A549 treated with AZD2906 at 1 μM for 4 hours (cell line): Measurements from ENCODE around the gene NDUFB8. TPM values are rescaled to one million over a fixed set of nuclear protein-coding genes. Genes with fewer than 3 reads are reported as not detected.

ENCODE experiments used
- total RNA-seq: library from RNA; stranded (reverse); fragments of 200-300 nt; extraction: Qiagen RNA extraction; gene quantifications from 5 replicates; pipeline ENCODE4 v1.2.3, GENCODE V29; 2022

NDUFB8 gene
- 270 to 296 TPM (median 288 TPM) in 5 replicates for total RNA-seq

GRCh38 chr10:100529475-100530298 lies at the start of gene NDUFB8:
NDUFB8 (minus strand) TSS chr10:100529871; CDS start chr10:100529851, 20 bp downstream.

GRCh38 chr10:100535715-100536353 lies 6.2 kb upstream of the NDUFB8 start, which contains the start of gene HIF1AN:
HIF1AN (plus strand) TSS chr10:100535943; CDS start chr10:100535959, 16 bp downstream.

GRCh38 chr10:100519311-100520051 lies 10.2 kb downstream of the NDUFB8 start, which contains the start of gene SEC31B:
SEC31B (minus strand) TSS chr10:100519861; CDS start chr10:100516952, 2,909 bp downstream.

Other genes starting within 250 kb of the NDUFB8 start
- gene BLOC1S2, start 243.2 kb downstream of the NDUFB8 start, total RNA-seq, result 88.7 to 104 TPM (median 95.5 TPM) in 5 replicates
- 0.06 to 0.33 TPM (median 0.16 TPM) in 4 of 5 replicates, not detected in the other for gene PKD2L1, start 199.6 kb downstream of the NDUFB8 start, total RNA-seq
- gene SCD, start 182.6 kb downstream of the NDUFB8 start, total RNA-seq, result 126 to 180 TPM (median 155 TPM) in 5 replicates
- gene WNT8B, start 66.9 kb downstream of the NDUFB8 start, total RNA-seq, result 0.03 TPM in 1 of 5 replicates, not detected in the others
- gene SEC31B, start 10.0 kb downstream of the NDUFB8 start, total RNA-seq, result 0.98 to 2.2 TPM (median 1.7 TPM) in 5 replicates
- gene HIF1AN, start 6.1 kb upstream of the NDUFB8 start, total RNA-seq, result 12.3 to 19.1 TPM (median 16.9 TPM) in 5 replicates
- gene PAX2, start 215.7 kb upstream of the NDUFB8 start, total RNA-seq, result 0.19 to 0.26 TPM (median 0.22 TPM) in 5 replicates